Measurements from ENCODE around the gene DNAJC5.
"Not testable (repeated sequence)": the region's sequence is repeated elsewhere in the genome, so short reads cannot be mapped to it uniquely, and the experiment has no call there.

DNAJC5 gene

GRCh38 chr20:63955827-63956663 lies 61.1 kb downstream of the DNAJC5 start, which contains the start of gene UCKL1:
Gene UCKL1, minus strand, starts transcription at chr20:63956416. Its CDS starts 44 bp downstream, at chr20:63956372.
- peak; percentile 94 for DNase-seq (ENCODE audit: low spot score)

- no peak for DNase-seq (ENCODE audit: low spot score)
Observed at GRCh38 chr20:63956664-63957003, 61.7 kb downstream of the DNAJC5 start.

- peak; percentile 84 for DNase-seq (ENCODE audit: low spot score)
Observed at GRCh38 chr20:63957004-63957689, 62.2 kb downstream of the DNAJC5 start.

- DNase-seq (ENCODE audit: low spot score) = peak; percentile 30
Observed at GRCh38 chr20:63957690-63958441, 62.9 kb downstream of the DNAJC5 start.

- no peak for DNase-seq (ENCODE audit: low spot score)
Observed at GRCh38 chr20:63958471-63958870, 63.5 kb downstream of the DNAJC5 start.

- no peak for DNase-seq (ENCODE audit: low spot score)
Observed at GRCh38 chr20:63958964-63959698, 64.2 kb downstream of the DNAJC5 start.

GRCh38 chr20:63959699-63960075 lies 64.8 kb downstream of the DNAJC5 start:
- no peak for DNase-seq (ENCODE audit: low spot score)

GRCh38 chr20:63960654-63961621 lies 66.0 kb downstream of the DNAJC5 start:
- not testable (repeated sequence) for DNase-seq (ENCODE audit: low spot score)

- no peak for DNase-seq (ENCODE audit: low spot score)
Observed at GRCh38 chr20:63961664-63962425, 66.9 kb downstream of the DNAJC5 start.

- DNase-seq (ENCODE audit: low spot score) = no peak
Observed at GRCh38 chr20:63962426-63963347, 67.8 kb downstream of the DNAJC5 start.

- no peak for DNase-seq (ENCODE audit: low spot score)
Observed at GRCh38 chr20:63963348-63963741, 68.4 kb downstream of the DNAJC5 start.

- no peak for DNase-seq (ENCODE audit: low spot score)
Observed at GRCh38 chr20:63963784-63964301, 68.9 kb downstream of the DNAJC5 start.

- no peak for DNase-seq (ENCODE audit: low spot score)
Observed at GRCh38 chr20:63964412-63964811, 69.5 kb downstream of the DNAJC5 start.

- DNase-seq (ENCODE audit: low spot score) = no peak
Observed at GRCh38 chr20:63966172-63966943, 71.4 kb downstream of the DNAJC5 start.

GRCh38 chr20:63966944-63967322 lies 72.0 kb downstream of the DNAJC5 start:
- no peak for DNase-seq (ENCODE audit: low spot score)

- no peak for DNase-seq (ENCODE audit: low spot score)
Observed at GRCh38 chr20:63967330-63968135, 72.6 kb downstream of the DNAJC5 start.
